GM19328 (cell line): Measurements from ENCODE around the gene RIPOR3.
"Not testable (repeated sequence)": the region's sequence is repeated elsewhere in the genome, so short reads cannot be mapped to it uniquely, and the experiment has no call there.

ENCODE experiments used
- ATAC-seq: cut with Tn5 transposase; IDR thresholded peaks from one replicate; pipeline ENCODE4 v1.9.1; 2021; ENCODE audit warnings: mild to moderate bottlenecking, moderate library complexity; ENCODE audit not compliant: unreplicated experiment

Gene RIPOR3

DNA sequence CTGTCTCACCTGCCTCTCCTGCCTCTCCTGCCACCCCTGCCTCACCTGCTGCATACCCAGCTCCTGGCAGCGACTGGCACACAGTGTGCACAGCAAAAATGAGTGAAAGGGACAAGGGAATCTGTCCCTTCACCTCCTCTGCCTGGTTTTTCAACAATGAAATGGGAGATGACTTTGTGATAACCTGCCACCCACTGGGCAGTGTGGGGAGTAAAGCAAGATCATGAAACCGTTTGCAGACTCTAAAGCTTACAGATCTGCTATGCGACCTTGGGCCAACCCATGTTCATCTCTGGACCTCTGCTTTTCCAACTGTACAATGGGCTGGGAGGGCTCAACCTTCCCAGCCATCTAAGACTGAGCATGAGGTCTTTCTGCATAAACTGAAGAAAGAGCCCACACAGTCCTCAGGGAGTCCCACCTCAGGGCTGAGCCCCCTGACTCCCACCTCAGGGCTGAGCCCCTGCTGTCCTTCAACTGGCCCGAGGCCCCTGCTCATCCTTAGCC, 81.1 kb downstream of the RIPOR3 start:
- no peak for ATAC-seq

DNA sequence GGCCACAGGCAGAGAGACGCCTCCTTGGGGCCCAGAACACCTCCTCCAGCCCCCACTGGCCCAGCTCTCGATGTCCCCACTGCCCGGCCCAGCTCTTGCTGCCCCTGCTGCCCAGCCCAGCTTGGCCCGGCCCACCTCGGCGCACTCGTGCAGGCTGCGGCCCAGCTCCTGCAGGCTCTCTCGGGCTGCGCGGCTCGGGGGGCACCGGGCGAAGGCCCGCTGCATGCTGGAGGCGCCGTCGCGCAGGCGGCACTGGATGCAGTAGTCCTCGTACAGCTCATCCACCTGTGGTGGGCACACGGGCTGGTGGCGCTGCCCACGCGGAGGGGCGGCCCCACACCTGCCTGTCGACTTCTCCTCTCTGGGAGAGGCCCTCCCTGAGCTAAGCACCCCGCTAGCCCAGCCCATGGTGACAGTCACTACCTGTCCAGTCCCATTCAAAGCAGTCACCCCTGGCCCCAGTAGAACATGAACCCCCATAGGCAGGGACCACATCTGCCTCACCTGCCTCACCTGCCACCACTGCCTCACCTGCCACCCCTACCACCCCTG, 81.8 kb downstream of the RIPOR3 start:
- ATAC-seq, result no peak

DNA sequence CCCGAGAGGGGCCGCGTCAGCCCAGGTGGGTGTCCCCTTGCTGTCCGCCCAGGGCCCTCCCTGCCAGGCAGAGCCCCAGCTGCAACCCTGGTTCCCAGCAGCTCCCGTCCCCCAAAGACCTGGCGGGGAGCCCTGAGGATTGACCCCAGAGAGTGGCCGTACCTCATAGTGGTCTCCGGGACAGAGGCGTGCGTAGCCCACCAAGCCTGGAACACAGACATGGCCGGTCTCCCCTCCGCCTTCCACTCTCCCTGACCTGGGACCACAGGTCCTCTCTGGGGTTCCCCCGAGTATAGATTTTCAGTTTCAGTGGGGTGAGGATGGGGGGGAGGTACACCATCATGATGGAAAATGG, 82.6 kb downstream of the RIPOR3 start:
- no peak for ATAC-seq

DNA sequence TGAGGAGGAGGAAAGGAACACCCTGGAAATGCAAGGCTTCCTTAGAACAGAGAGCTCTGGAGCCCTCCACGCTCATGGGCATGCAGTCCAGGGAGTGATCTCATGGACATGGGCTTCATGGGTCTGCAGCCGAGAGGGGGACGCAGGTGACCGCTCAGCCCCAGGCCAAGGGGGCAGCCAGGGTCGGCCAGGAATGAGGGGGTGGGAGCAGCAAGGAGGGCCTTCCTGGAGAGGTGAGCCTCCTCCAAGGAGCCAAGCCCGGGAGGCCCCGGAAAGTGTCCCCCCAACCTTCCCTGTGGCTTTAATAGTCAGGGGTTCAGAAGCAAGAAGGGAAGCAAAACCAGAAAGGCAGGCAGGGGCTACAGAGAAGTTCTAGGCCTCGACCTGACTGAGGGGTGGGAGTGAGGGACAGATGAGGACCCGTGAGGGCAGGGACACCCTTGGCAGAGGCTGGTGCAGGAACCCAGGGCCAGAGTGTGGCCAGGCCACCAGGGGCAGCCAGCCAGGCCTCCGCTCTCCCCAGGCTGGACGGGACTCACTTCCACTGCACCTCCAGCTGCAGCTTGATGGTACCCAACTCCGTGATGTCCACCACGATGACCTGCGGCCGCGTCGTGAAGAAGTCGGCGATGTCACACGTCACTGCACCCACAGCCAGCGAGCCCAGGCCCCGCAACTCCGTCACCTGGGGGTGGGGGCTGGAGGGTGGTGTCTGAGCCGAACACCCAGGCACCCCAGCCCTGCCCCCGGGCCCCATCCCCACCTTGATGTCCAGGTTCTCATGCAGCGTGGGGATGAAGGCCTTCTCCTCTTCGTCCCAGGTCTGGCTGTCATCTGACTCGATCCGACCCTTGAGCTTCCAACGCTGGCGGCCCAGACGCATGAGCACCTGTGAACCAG, 83.2 kb downstream of the RIPOR3 start:
- no peak for ATAC-seq

DNA sequence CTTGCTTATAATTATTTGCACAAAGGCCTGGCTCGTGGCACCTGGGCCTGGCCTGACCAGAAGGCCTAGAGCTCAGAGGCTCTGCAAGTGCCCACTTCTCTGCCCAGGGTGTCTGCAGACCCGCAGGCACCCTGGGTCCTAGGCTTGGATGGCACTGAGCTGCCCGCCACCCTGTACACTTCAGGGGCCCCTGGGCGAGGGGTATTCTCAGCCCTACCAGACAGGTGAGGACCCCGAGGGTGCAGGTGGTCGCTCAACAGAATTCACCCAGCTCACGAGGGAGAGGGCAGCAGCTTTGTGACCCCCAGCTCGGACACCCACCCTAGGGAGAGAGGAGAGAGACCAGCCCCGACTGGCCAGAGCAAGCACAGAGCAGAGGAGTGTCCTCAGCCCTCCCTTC, 83.9 kb downstream of the RIPOR3 start:
- ATAC-seq, result no peak

DNA sequence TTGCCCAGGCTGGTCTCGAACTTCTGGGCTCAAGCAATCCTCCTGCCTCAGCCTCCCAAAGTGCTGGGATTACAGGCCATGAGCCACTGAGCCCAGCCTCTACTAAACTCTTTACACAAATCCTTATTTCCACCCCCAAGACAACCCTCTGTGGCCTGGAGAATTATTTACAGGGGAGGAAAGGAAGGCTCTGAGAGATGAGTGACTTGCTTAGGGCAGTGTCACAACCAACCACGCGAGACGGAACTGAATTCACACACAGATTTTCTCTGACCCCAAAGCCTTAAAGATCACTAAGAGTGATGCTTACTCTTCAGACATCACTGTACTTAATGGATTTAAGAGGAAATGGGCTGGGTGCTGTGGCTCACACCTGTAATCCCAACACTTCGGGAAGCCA, 86.2 kb downstream of the RIPOR3 start:
- ATAC-seq, result no peak

DNA sequence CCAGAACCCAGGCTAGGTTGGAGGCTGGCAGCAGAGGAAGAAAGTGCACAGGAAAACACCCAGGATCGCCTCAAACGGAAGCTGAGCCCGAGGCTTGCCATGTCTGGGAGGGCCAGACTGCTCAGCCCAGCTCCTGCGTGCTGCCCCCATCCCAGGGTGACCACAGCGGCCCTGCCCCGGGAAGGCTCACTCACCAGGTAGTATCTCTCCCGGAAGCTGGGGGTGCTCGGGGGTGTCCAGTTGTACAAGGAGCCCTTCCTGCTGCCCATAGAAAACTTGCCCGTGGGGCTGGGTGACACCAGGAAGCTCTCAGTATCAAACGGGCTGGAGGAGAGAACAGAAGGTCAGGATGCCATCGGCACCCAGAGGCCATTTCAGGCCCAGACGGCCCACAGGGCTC, 86.9 kb downstream of the RIPOR3 start:
- no peak for ATAC-seq

DNA sequence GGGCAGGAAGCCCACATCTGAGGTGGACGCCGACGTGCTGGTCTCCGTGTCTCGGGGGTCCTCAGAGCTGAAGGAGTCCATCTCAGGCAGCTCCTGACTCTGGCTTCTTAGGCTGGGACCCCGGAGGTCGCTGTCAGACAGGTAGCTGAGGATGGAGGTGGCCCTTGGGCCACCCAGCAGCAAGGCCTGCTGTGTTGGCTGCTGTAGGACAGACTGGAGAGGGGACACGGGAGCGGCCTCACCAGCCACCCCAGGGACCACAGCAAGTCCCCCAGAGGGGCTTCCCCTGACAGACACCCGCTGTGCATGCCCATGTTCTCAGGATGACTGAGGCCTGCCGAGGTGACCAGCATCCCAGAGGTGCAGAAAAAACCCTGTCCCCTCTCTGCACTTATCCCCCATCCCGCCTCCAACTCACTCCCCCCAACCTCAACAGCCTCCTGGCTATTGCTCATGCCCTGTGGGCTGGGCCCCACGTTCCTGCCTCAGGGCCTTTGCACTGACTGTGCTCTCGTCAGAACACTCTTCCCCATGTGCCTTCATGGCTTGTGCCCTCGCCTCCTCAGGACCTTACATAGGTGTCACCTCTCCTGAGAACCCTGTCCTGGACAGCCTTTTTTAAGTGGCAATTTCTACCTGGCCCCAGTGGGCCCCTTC, 88.8 kb downstream of the RIPOR3 start:
- no peak for ATAC-seq

DNA sequence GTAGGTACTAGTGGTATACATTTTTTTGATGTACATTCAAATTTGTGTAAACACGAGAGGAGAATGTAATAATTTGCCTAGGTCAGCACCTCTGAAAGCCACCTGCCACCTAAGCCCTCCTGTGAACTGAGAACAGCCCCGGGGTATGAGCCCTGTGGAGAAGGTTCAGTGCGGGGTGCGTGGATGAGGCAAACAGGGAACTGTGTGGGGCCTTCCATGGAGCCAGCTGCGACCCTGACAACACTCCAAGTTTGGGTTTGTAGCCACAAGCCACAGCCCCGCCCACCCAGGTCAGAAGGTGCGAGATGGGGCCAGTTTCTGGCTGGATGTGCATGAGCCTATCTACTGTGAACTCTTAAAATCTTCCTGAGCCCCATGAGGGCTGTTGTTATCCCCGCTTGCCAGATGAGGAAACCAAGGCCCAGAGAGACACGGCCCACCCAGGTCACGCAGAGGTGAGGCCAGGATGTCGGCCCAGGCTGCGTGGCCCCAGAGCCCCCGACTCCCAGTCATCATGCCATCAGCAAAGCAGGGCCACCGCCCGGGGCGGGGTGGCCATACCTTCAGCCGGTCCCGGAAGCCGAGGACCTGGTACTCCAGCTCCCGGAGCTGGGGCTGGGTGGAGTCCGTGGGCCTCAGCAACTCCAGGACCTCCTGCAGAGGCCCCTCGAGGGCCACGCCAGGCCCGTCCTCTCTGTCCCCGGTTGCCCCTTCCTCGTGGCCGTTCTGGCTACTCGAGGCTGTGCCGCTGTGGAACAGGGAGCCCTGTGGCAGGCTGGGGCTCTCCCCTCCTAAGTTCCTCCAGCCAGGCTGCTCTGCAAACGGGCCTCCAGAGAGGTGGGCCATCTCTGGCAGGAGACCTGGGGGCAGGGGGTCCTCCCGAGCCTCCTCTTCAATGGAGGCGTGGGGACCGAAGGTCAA, 89.6 kb downstream of the RIPOR3 start:
- no peak for ATAC-seq

DNA sequence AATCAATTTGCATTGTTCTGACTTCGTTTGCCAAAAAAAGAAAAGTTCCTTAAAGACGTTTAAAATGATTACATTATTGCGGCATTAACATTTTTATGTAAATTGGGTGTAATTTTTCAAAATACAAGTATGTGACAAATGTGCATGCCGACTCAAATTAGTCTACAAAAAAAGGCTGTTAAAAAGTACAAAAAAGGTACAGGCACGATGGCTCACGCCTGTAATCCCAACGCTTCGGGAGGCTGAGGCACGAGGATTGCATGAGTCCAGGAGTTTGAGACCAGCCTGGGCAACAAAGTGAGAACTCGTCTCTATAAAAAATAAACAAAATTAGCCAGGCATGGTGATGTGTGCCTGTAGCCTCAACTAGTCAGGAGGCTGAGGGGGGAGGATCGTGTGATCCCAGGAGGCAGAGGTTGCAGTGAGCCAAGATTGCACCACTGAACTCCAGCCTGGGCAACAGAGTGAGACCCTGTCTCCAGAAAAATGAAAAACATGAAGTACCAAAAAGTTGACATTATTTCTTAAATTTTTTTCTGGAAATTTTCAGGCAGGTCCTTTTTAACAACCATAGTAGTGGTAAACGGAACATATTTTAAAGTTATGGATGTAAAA, 91.0 kb downstream of the RIPOR3 start:
- ATAC-seq, result no peak

DNA sequence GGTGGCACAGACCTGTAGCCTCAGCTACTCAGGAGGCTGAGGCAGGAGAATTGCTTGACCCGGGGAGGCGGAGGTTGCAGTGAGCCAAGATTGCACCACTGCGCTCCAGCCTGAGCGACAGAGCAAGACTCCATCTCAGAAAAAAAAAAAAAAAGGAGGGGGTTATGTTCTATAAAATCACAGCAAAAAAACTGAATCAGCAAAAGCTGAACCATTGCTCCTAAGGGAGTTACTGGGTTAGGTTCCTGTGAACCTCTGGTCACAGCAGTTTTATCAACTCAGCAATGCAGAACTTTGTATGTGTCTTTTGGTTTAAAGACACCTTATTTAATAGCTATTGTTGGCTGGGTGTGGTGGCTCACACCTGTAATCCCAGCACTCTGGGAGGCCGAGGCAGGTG, 92.6 kb downstream of the RIPOR3 start:
- not testable (repeated sequence) for ATAC-seq

DNA sequence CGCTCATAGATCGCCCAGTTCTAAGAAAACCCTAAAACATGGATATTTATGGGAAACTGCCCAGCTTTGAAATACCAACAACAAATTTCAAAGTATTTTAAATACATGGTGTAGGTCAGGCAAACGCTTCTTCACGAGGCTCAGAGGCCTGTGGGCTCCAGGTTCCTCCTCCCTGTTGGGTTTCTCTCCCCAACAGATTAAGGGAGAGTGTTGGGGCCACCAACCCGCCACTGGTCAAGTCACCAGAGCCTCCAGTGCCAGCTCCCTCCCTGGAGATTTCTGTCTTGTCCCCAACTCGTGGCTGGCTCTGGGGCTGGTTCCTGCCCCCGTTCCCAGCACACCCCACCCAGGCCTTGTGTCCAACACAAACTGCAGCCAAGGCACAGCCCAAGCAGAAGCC, 93.3 kb downstream of the RIPOR3 start:
- ATAC-seq, result no peak

DNA sequence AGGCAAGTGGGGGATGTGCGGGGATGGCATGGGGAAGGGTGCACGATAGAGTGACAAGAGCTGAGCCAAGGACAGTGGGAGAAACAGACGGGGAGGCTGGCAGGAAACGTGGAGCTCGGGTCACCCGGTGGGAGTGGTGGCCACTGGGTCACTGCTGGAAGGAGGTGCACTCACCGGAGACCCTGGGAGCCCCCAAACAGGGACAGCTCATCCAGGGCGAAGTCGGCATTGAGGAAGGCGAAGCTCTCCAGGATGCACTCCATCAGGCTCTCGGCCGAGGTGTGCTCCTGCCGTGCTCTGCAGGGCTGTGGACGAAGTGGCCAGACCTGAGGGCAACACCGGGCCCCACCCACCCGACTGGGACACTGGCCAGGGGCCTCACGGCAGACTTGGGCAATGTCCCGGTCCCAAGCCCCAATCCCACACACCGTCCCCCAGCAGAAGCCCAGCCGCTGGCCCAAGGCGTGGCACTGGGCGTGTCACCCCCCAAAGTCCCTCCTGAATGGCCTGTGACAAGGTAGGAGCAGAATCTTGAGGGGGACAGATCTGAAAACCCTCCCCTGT, 93.9 kb downstream of the RIPOR3 start:
- ATAC-seq, result no peak

DNA sequence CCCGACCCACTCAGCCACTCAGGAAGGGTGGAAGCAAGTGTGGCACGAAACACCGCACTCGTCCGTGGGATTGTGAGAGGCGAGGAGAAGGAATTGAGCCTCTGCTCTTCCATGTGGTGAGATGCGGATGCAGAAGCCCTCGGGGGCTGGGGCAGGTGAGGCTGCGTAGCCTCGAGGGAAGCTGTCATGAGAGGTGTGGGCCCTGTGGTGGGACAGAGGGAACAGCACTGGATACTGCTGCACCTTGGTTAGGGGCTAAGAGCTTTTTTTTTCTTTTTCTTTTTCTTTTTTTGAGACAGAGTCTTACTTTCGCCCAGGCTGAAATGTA, 94.7 kb downstream of the RIPOR3 start:
- ATAC-seq, result no peak

DNA sequence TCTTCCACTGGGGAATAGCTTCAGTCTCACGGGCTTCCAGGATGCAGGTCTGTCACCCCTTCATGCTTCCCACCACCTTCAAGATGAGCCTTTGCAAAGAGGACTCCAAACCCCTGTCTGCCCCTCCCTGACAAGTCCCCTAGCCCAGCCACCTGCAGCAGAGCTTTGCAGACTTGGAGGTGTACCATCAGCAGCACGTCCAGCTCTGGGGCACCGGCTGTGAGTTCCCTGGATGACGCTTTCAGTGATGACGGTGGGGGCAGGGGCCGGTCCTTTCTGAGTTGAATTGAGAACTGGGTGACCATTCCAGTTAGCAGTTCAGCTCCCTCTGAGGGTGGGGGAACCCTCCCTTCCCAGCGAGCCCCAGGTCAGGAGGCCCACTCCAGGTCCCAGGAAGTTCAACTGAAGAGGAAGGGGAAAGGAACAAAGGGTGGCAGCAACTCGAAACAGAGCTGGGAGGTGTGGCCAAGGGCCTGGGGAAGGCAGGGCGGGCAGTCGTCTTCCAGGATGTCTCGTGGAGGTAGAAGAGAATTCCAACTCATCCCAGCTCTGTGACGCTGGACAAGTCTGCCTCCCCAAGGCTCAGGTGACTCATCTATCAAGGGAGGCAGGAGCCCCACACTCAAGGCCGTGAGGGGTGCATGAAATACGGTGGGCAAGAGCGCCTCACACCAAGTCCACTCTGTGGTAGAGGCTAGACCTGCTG, 95.2 kb downstream of the RIPOR3 start:
- no peak for ATAC-seq

DNA sequence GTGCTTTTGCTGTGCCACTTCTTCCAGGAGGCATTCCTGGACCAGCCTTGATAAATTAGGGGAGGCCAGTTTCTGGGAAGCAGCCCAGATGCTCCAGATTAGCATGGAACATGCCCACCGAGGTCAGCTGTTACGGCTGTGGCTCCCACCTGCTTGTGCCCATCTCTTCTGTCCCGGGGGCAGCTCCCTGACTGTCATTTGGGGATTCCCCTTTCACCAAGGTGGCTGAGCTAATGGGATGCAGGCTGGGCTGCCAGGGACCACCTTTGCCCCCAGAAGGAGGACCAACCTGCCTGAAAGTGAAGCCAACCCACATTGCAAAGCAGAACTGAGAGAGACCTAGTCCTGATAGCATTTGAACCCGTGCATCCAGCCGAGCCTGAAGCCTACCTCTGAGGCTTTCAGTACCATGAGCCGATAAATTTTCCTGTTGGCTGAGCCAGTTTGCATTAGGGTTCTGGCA, 95.9 kb downstream of the RIPOR3 start:
- no peak for ATAC-seq

DNA sequence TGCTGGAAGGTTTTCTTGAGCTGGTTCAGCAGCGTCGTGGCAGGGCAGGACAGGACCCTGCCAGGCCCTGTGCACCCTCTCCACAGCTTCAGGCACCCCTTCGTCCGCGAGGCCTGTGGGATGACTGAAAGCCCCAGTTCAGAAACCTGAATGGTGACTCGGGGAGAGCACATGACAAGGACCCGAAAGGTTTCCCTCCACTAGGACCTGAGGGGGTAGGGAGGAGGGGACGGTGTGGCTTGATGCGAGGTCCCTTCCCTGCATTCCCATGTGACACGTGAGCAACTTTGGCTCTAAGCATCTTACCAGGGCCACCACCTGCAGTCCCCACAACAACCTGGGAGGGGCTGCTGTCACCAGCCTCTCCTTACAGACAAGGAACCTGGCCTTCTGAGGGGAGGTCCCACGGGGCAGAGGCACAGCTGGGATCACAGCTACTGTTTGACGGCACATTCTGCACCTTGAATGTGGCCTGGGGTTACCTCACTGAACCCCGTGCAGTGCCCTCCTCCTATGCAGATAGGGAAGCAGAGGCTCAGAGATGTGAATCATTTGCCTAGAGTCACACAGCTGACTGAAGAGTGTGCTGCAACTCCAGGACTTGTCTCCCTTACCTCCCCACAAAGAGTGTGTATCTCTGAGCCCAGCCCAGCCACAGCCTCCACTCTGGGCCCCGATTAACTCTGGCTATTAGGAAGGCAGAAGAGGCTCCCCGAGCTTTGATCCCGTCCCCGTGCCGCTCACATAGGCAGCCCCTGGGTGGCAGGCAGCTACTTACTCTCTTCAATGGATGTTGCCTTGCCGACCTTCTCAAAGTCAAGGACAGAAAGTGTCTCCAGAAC, 96.5 kb downstream of the RIPOR3 start:
- ATAC-seq, result no peak

DNA sequence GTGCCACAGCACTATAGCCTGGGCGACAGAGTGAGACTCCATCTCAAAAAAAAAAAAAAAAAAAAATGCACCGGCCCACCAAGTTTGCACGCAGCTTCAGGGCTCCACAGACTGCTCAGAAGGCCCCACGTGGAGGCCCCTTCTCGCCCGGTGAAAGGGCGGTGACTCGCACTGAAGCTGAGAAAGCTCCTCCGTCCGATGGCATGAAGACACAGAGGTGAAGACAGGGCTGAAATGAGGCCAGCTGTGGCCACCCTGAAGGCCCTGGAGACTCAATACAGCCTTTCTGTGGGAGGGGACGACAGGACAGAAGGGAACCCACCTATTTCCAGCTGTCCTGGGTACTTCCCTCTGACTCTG, 97.1 kb downstream of the RIPOR3 start:
- no peak for ATAC-seq

DNA sequence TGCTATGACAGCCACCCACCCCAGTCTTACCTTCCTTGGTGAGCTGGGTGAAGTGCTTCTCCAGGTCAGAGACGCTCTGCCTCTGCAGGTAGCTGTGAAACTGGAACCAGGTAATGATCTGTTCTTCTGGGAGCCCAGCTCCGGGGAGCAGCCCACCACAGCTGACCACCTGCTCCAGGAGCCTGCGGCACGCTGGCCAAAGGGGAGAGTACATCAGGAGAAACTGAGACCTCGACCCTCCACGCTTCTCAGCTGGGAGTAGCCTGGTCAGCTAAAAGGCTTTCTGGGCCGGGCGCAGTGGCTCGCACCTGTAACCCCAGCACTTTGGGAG, 98.4 kb downstream of the RIPOR3 start:
- ATAC-seq, result no peak
